IMR-90 (cell line): ENCODE results near the gene ZNF609. TPM values are rescaled to one million over a fixed set of nuclear protein-coding genes. Genes with fewer than 3 reads are reported as not detected.

ENCODE experiments used
- ATAC-seq: fragments of 200-7000 bp; cut with Tn5 transposase; 2 replicates; pipeline ENCODE4 v1.9.1; 2020; ENCODE audit warnings: low read depth, mild to moderate bottlenecking, moderate library complexity
- BruUV-seq: library from RNA; stranded (reverse); fragments of 400-500 nt; replicated peaks from 2 replicates; lab custom pipeline; 2021; lab: Mats Ljungman, UMichigan
- CTCF ChIA-PET: fragments of 300-600 bp; formaldehyde crosslinking; extraction: SDS; loops from one replicate; lab custom pipeline; 2021; ENCODE audit warnings: antibody characterized with exemption; lab: Yijun Ruan, JAX
- POLR2A ChIA-PET: fragments of 300-600 bp; sonication (Branson Sonifier 250); formaldehyde crosslinking; loops from one replicate; lab custom pipeline; 2022; ENCODE audit warnings: antibody characterized with exemption; ENCODE audit not compliant: unreplicated experiment; lab: Charles Lee
- DNase-seq: peaks from one replicate; pipeline ENCODE4 v3.0.0; 2013
- H2AFZ ChIP-seq: replicated peaks from 2 replicates; pipeline ENCODE3; 2013; ENCODE audit warnings: low read length, mild to moderate bottlenecking; ENCODE audit not compliant: poor library complexity
- H2AK5ac ChIP-seq: 2 replicates; pipeline ENCODE4 v1.6.1; 2013; ENCODE audit warnings: low read depth, low read length, inconsistent platforms
- H2AK9ac ChIP-seq: replicated peaks from 2 replicates; pipeline ENCODE3; 2013; ENCODE audit warnings: mild to moderate bottlenecking, low read depth, low read length, moderate library complexity; ENCODE audit not compliant: poor library complexity
- H2BK120ac ChIP-seq: 2 replicates; pipeline ENCODE4 v1.6.1; 2013; ENCODE audit warnings: low read depth, low read length, inconsistent platforms
- H2BK15ac ChIP-seq: 3 replicates; pipeline ENCODE4 v1.6.1; 2013; ENCODE audit warnings: low read depth, low read length, inconsistent platforms
- H2BK20ac ChIP-seq: 2 replicates; pipeline ENCODE4 v1.6.1; 2013; ENCODE audit warnings: low read depth, mild to moderate bottlenecking, inconsistent platforms, low read length, moderate library complexity
- H2BK5ac ChIP-seq: 2 replicates; pipeline ENCODE4 v1.6.1; 2013; ENCODE audit warnings: mild to moderate bottlenecking, low read depth, low read length, inconsistent platforms; ENCODE audit not compliant: poor library complexity, severe bottlenecking
- H3K14ac ChIP-seq: replicated peaks from 2 replicates; pipeline ENCODE4 v1.6.1; 2013; ENCODE audit warnings: low read depth, low read length, inconsistent platforms
- H3K18ac ChIP-seq: 2 replicates; pipeline ENCODE4 v1.6.1; 2013; ENCODE audit warnings: low read depth, low read length, control low read depth
- H3K23ac ChIP-seq: 2 replicates; pipeline ENCODE4 v1.6.1; 2013; ENCODE audit warnings: low read depth, low read length, inconsistent platforms
- H3K27ac ChIP-seq: 2 replicates; pipeline ENCODE4 v1.5.1; 2013; ENCODE audit warnings: mild to moderate bottlenecking, control low read depth, low read length; ENCODE audit not compliant: insufficient read depth
- H3K27me3 ChIP-seq: 2 replicates; pipeline ENCODE4 v1.6.1; 2013; ENCODE audit warnings: low read length; ENCODE audit not compliant: control insufficient read depth, insufficient read depth
- H3K36me3 ChIP-seq: 2 replicates; pipeline ENCODE4 v1.6.1; 2013; ENCODE audit warnings: low read length, mixed read lengths; ENCODE audit not compliant: control insufficient read depth, insufficient read depth
- H3K4ac ChIP-seq: 2 replicates; pipeline ENCODE4 v1.6.1; 2013; ENCODE audit warnings: low read depth, low read length, inconsistent platforms
- H3K4me1 ChIP-seq: 2 replicates; pipeline ENCODE4 v1.6.1; 2013; ENCODE audit warnings: low read length, mixed read lengths; ENCODE audit not compliant: control insufficient read depth, insufficient read depth
- H3K4me2 ChIP-seq: 2 replicates; pipeline ENCODE4 v1.6.1; 2013; ENCODE audit warnings: low read depth, mild to moderate bottlenecking, control low read depth, low read length, moderate library complexity
- H3K4me3 ChIP-seq: 2 replicates; pipeline ENCODE4 v1.5.1; 2013; ENCODE audit warnings: low read depth, mild to moderate bottlenecking, control low read depth, low read length, moderate library complexity; ENCODE audit not compliant: insufficient read depth
- H3K56ac ChIP-seq: 2 replicates; pipeline ENCODE4 v1.6.1; 2013; ENCODE audit warnings: low read length, inconsistent platforms; ENCODE audit not compliant: insufficient read depth; ENCODE audit errors: extremely low read depth
- H3K79me1 ChIP-seq, 2 experiments: 2 replicates each; pipeline ENCODE4 v1.6.1; 2013; ENCODE audit warnings: low read length in 2 of 2, inconsistent platforms in 1 of 2, low read depth in 1 of 2
- H3K9ac ChIP-seq: 2 replicates; pipeline ENCODE4 v1.6.1; 2013; ENCODE audit warnings: low read depth, low read length, control low read depth
- H3K9me1 ChIP-seq: 2 replicates; pipeline ENCODE4 v1.6.1; 2013; ENCODE audit warnings: low read length, inconsistent platforms; ENCODE audit not compliant: insufficient read depth
- H3K9me3 ChIP-seq: 2 replicates; pipeline ENCODE4 v1.6.1; 2013; ENCODE audit warnings: low read length; ENCODE audit not compliant: control insufficient read depth, insufficient read depth
- H4K20me1 ChIP-seq: 2 replicates; pipeline ENCODE4 v1.6.1; 2013; ENCODE audit warnings: low read length, inconsistent platforms; ENCODE audit not compliant: insufficient read depth
- H4K5ac ChIP-seq: 2 replicates; pipeline ENCODE4 v1.6.1; 2013; ENCODE audit warnings: mild to moderate bottlenecking, low read depth, low read length, control low read depth
- H4K8ac ChIP-seq, 2 experiments: 2 replicates each; pipeline ENCODE4 v1.6.1; 2013; ENCODE audit warnings: low read depth in 2 of 2, low read length in 2 of 2, control low read depth in 1 of 2, inconsistent platforms in 1 of 2
- H4K91ac ChIP-seq: 2 replicates; pipeline ENCODE4 v1.6.1; 2013; ENCODE audit warnings: low read depth, low read length, inconsistent platforms; ENCODE audit not compliant: insufficient read depth
- BHLHE40 ChIP-seq: fragments of 150-350 bp; IDR thresholded peaks from 2 replicates; pipeline ENCODE4 v1.6.1; 2016; ENCODE audit warnings: mild to moderate bottlenecking, low read depth, low read length
- FOS ChIP-seq: fragments of 150-350 bp; IDR thresholded peaks from 2 replicates; pipeline ENCODE4 v1.6.1; 2016; ENCODE audit warnings: low read depth, low read length
- MAFK ChIP-seq: IDR thresholded peaks from 2 replicates; pipeline ENCODE4 v1.6.1; 2012; ENCODE audit warnings: low read depth, low read length, improper control_type of control experiment
- MAZ ChIP-seq: IDR thresholded peaks from 2 replicates; pipeline ENCODE4 v1.6.1; 2012; ENCODE audit warnings: low read depth, mild to moderate bottlenecking, low read length, improper control_type of control experiment, moderate library complexity, borderline replicate concordance
- NFE2L2 ChIP-seq: fragments of 150-350 bp; IDR thresholded peaks from 2 replicates; pipeline ENCODE4 v1.6.1; 2016; ENCODE audit warnings: low read depth, mild to moderate bottlenecking, low read length
- RCOR1 ChIP-seq: IDR thresholded peaks from 2 replicates; pipeline ENCODE4 v1.6.1; 2012; ENCODE audit warnings: mild to moderate bottlenecking, low read length, improper control_type of control experiment; ENCODE audit not compliant: insufficient replicate concordance
- WGBS, 2 experiments: methylation state at CpG; one replicate each; pipeline versions ENCODE4 v1.1.5 to v1.1.7; 2013; ENCODE audit warnings: missing lambda C conversion rate in 2 of 2; ENCODE audit not compliant: insufficient read length in 1 of 2; ENCODE audit errors: extremely low coverage in 2 of 2; 5-methylcytosine and 5-hydroxymethylcytosine counted together
- dilution Hi-C: fragments of 300-500 bp; cut with HindIII; formaldehyde crosslinking; loops from one replicate; pipeline ENCODE4 v1.14.3; 2018; ENCODE audit warnings: low sequenced_read_pairs; ENCODE audit not compliant: unreplicated experiment
- in situ Hi-C: fragments of 300-500 bp; cut with MboI; formaldehyde crosslinking; loops from 3 replicates; pipeline ENCODE4 v1.14.3; 2019; ENCODE audit warnings: low sequenced_read_pairs, inconsistent platforms, mixed read lengths
- intact Hi-C: fragments of 100-400 bp; cut with micrococcal nuclease; formaldehyde crosslinking; loops from 2 replicates; pipeline ENCODE4 v1.10.0; 2022
- polyA plus RNA-seq, 3 experiments: library from polyadenylated mRNA; depleted of rRNA; stranded (reverse); fragments of >200 nt; gene quantifications; 2 replicates each; pipeline ENCODE4 v1.2.3, GENCODE V29; 2012; ENCODE audit warnings: low replicate concordance in 1 of 3
- total RNA-seq: library from RNA; depleted of rRNA; stranded (reverse); fragments of >200 nt; gene quantifications from 2 replicates; pipeline ENCODE4 v1.2.3, GENCODE V29; 2012
- TF ChIP-seq, protein P1 (sequence below): fragments of 150-350 bp; IDR thresholded peaks from 2 replicates; pipeline ENCODE4 v1.6.1; 2016; ENCODE audit warnings: low read depth, mild to moderate bottlenecking, low read length, moderate library complexity, borderline replicate concordance
- TF ChIP-seq, protein P2 (sequence below): fragments of 150-350 bp; IDR thresholded peaks from 2 replicates; pipeline ENCODE4 v1.6.1; 2017; ENCODE audit warnings: mild to moderate bottlenecking, antibody characterized with exemption, low read length, low read depth

Gene ZNF609
- total and polyA plus RNA-seq, 2 of the 4 experiments (the other 2 are of a cell fraction), result 10.4 to 12.5 TPM

- Histone ChIP-seq H3K4me3 (no peak overlapping the region), H4K5ac (no peak overlapping the region), H2BK5ac (no peak overlapping the region), H3K27me3 (no peaks in the 10 kb centered on the region), H3K4me2 (0 out of 2 replicates have a peak overlapping the region, but pooled peaks have one; percentile 41), H3K9me1 (peaks cover 10% of the 10 kb centered on the region), H3K18ac (no peak overlapping the region), H3K23ac (0 out of 2 replicates have a peak overlapping the region, but pooled peaks have one; percentile 2), H4K8ac (no peak overlapping the region), H3K9me3 (no peaks in the 10 kb centered on the region), H2BK120ac (no peak overlapping the region), H3K36me3 (peaks cover 7% of the 10 kb centered on the region; the same call in 1 of the 2 replicates), H2AK5ac (no peak overlapping the region), H4K91ac (no peak overlapping the region), H3K4me1 (peaks cover 10% of the 10 kb centered on the region), H2BK20ac (no peak overlapping the region), H2BK15ac (no peak overlapping the region), H3K27ac (no peak overlapping the region), H2AK9ac (no peak overlapping the region), H3K14ac (peak overlapping the region; percentile 24; the same call in 1 of the 2 replicates), H3K56ac (no peak overlapping the region), H3K79me1 (peaks cover 39 to 89% of the 10 kb centered on the region in 2 experiments), H3K9ac (no peak overlapping the region), H4K20me1 (peaks cover 76% of the 10 kb centered on the region), H3K4ac (no peak overlapping the region), H2AFZ (no peak overlapping the region)
- BruUV-seq, result no TSS peak
- in situ Hi-C loops, result no loop called here
- POLR2A ChIA-PET, result no interaction called here
- intact Hi-C loops, result no loop called here
- TF ChIP-seq, protein P1, sequence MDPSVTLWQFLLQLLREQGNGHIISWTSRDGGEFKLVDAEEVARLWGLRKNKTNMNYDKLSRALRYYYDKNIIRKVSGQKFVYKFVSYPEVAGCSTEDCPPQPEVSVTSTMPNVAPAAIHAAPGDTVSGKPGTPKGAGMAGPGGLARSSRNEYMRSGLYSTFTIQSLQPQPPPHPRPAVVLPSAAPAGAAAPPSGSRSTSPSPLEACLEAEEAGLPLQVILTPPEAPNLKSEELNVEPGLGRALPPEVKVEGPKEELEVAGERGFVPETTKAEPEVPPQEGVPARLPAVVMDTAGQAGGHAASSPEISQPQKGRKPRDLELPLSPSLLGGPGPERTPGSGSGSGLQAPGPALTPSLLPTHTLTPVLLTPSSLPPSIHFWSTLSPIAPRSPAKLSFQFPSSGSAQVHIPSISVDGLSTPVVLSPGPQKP, result no peak
- no peak for TF ChIP-seq NFE2L2
- TF ChIP-seq MAZ, result no peak
- no peak for TF ChIP-seq BHLHE40
- TF ChIP-seq, protein P2, sequence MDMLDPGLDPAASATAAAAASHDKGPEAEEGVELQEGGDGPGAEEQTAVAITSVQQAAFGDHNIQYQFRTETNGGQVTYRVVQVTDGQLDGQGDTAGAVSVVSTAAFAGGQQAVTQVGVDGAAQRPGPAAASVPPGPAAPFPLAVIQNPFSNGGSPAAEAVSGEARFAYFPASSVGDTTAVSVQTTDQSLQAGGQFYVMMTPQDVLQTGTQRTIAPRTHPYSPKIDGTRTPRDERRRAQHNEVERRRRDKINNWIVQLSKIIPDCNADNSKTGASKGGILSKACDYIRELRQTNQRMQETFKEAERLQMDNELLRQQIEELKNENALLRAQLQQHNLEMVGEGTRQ, result no peak
- no peak for TF ChIP-seq FOS
- no peak for TF ChIP-seq RCOR1
- no peak for TF ChIP-seq MAFK
- ATAC-seq (no peak; the same call in 1 of the 2 replicates), DNase-seq (no peak)
- WGBS, 2 experiments, result no CpG with 5 or more reads among the region's 4 CpGs
- dilution Hi-C loops, result no loop called here
- CTCF ChIA-PET, result no interaction called here
These were observed 6.2 kb downstream of the ZNF609 start for GRCh38 chr15:64466408-64467141.
